Iris pigment epithelial cell (primary cell): ENCODE results near the gene SPG21.

Experiments
- DNase-seq: peaks from one replicate; pipeline ENCODE4 v3.0.0-alpha.2; 2011; ENCODE audit warnings: low read depth

Gene SPG21

GRCh38 chr15:64991536-64992135, 1.9 kb upstream of the SPG21 start:
- DNase-seq, result no peak

GRCh38 chr15:64990168-64990470, 405 bp upstream of the SPG21 start:
- DNase-seq, result no peak

- no peak for DNase-seq
Measured at GRCh38 chr15:64987136-64987535, 2.6 kb downstream of the SPG21 start.

GRCh38 chr15:64985366-64986033, 4.2 kb downstream of the SPG21 start:
- DNase-seq, result peak; percentile 59

GRCh38 chr15:64982472-64982871, 7.2 kb downstream of the SPG21 start:
- no peak for DNase-seq

GRCh38 chr15:64981812-64982431, 7.8 kb downstream of the SPG21 start:
- no peak for DNase-seq

- no peak for DNase-seq
Measured at GRCh38 chr15:64979252-64979710, 10.4 kb downstream of the SPG21 start.

- DNase-seq, result peak; percentile 26
Measured at GRCh38 chr15:64975390-64975789, 14.3 kb downstream of the SPG21 start.

GRCh38 chr15:64970698-64971097, 19.0 kb downstream of the SPG21 start:
- DNase-seq, result no peak

- DNase-seq, result no peak
Measured at GRCh38 chr15:64969401-64969800, 20.3 kb downstream of the SPG21 start.

GRCh38 chr15:64961013-64961412, 28.7 kb downstream of the SPG21 start:
- DNase-seq, result no peak

- no peak for DNase-seq
Measured at GRCh38 chr15:64960153-64960552, 29.6 kb downstream of the SPG21 start.

- no peak for DNase-seq
Measured at GRCh38 chr15:64959128-64959527, 30.6 kb downstream of the SPG21 start.

- no peak for DNase-seq
Measured at GRCh38 chr15:64954395-64954794, 35.3 kb downstream of the SPG21 start.

GRCh38 chr15:64951777-64952418, 37.8 kb downstream of the SPG21 start:
- DNase-seq, result no peak

- no peak for DNase-seq
Measured at GRCh38 chr15:64950888-64951287, 38.8 kb downstream of the SPG21 start.

- DNase-seq, result no peak
Measured at GRCh38 chr15:64949383-64950186, 40.1 kb downstream of the SPG21 start.

- DNase-seq, result no peak
Measured at GRCh38 chr15:64948916-64949315, 40.8 kb downstream of the SPG21 start.

- DNase-seq, result no peak
Measured at GRCh38 chr15:64947211-64947610, 42.5 kb downstream of the SPG21 start.

GRCh38 chr15:64944961-64945360, 44.8 kb downstream of the SPG21 start:
- no peak for DNase-seq

GRCh38 chr15:64943512-64944225, 46.0 kb downstream of the SPG21 start:
- no peak for DNase-seq

GRCh38 chr15:64942356-64942755, 47.4 kb downstream of the SPG21 start:
- no peak for DNase-seq
